ENCODE results near the gene RAD51. TPM values are rescaled to one million over a fixed set of nuclear protein-coding genes. Genes with fewer than 3 reads are reported as not detected.
"Not testable (repeated sequence)": the region's sequence is repeated elsewhere in the genome, so short reads cannot be mapped to it uniquely, and the experiment has no call there.

Gene RAD51
- 10 to 100 TPM; 12.5 to 14.0 (median 13.2) TPM for polyA plus RNA-seq (ENCODE audit: insufficient read length in 4 of 4)

GRCh38 chr15:40694688-40695468, at the start of gene RAD51:
TSS of gene RAD51 (plus strand) at chr15:40695174. CDS start at chr15:40698759, 3,585 bp downstream.
- peak; percentile 79 to 92 (median 90) for DNase-seq (ENCODE audit: low read depth in 4 of 4, low spot score in 2 of 4)

GRCh38 chr15:40647523-40647922, 47.5 kb upstream of the RAD51 start:
- DNase-seq (ENCODE audit: low read depth in 4 of 4, low spot score in 2 of 4), result no peak

- no peak for DNase-seq (ENCODE audit: low read depth in 4 of 4, low spot score in 2 of 4)
Observed at GRCh38 chr15:40650479-40650878, 44.5 kb upstream of the RAD51 start.

- no peak for DNase-seq (ENCODE audit: low read depth in 4 of 4, low spot score in 2 of 4)
Observed at GRCh38 chr15:40660686-40661085, 34.3 kb upstream of the RAD51 start.

GRCh38 chr15:40664909-40665308, 30.1 kb upstream of the RAD51 start:
- DNase-seq (ENCODE audit: low read depth in 4 of 4, low spot score in 2 of 4), result no peak

- DNase-seq (ENCODE audit: low read depth in 4 of 4, low spot score in 2 of 4), result not testable (repeated sequence)
Observed at GRCh38 chr15:40676290-40676689, 18.7 kb upstream of the RAD51 start.

GRCh38 chr15:40676906-40677305, 18.1 kb upstream of the RAD51 start:
- not testable (repeated sequence) for DNase-seq (ENCODE audit: low read depth in 4 of 4, low spot score in 2 of 4)

GRCh38 chr15:40680151-40680550, 14.8 kb upstream of the RAD51 start:
- DNase-seq (ENCODE audit: low read depth in 4 of 4, low spot score in 2 of 4), result no peak

- not testable (repeated sequence) for DNase-seq (ENCODE audit: low read depth in 4 of 4, low spot score in 2 of 4)
Observed at GRCh38 chr15:40680959-40681358, 14.0 kb upstream of the RAD51 start.

GRCh38 chr15:40684381-40684780, 10.6 kb upstream of the RAD51 start:
- no peak for DNase-seq (ENCODE audit: low read depth in 4 of 4, low spot score in 2 of 4)

- DNase-seq (ENCODE audit: low read depth in 4 of 4, low spot score in 2 of 4), result no peak
Observed at GRCh38 chr15:40685376-40685775, 9.6 kb upstream of the RAD51 start.

GRCh38 chr15:40688932-40689799, 5.8 kb upstream of the RAD51 start:
- DNase-seq (ENCODE audit: low read depth in 4 of 4, low spot score in 2 of 4), result no peak

- DNase-seq (ENCODE audit: low read depth in 4 of 4, low spot score in 2 of 4), result no peak
Observed at GRCh38 chr15:40691737-40692136, 3.2 kb upstream of the RAD51 start.

GRCh38 chr15:40693904-40694687, 878 bp upstream of the RAD51 start:
- DNase-seq (ENCODE audit: low read depth in 4 of 4, low spot score in 2 of 4), result peak in 3 of 4 donors; percentile 2 to 52 (median 4)

GRCh38 chr15:40695469-40695890, 506 bp downstream of the RAD51 start:
- DNase-seq (ENCODE audit: low read depth in 4 of 4, low spot score in 2 of 4), result peak in 2 of 4 donors; percentile 2 to 4

- no peak for DNase-seq (ENCODE audit: low read depth in 4 of 4, low spot score in 2 of 4)
Observed at GRCh38 chr15:40696228-40696627, 1.3 kb downstream of the RAD51 start.

- no peak for DNase-seq (ENCODE audit: low read depth in 4 of 4, low spot score in 2 of 4)
Observed at GRCh38 chr15:40697916-40698315, 2.9 kb downstream of the RAD51 start.

- peak in 1 of 4 donors; percentile 2 for DNase-seq (ENCODE audit: low read depth in 4 of 4, low spot score in 2 of 4)
Observed at GRCh38 chr15:40702077-40702476, 7.1 kb downstream of the RAD51 start.

- no peak for DNase-seq (ENCODE audit: low read depth in 4 of 4, low spot score in 2 of 4)
Observed at GRCh38 chr15:40706121-40706520, 11.1 kb downstream of the RAD51 start.

GRCh38 chr15:40714144-40714543, 19.2 kb downstream of the RAD51 start:
- DNase-seq (ENCODE audit: low read depth in 4 of 4, low spot score in 2 of 4), result no peak

- no peak for DNase-seq (ENCODE audit: low read depth in 4 of 4, low spot score in 2 of 4)
Observed at GRCh38 chr15:40716165-40716564, 21.2 kb downstream of the RAD51 start.
